ENCODE data around the gene USP17L5.

DNA sequence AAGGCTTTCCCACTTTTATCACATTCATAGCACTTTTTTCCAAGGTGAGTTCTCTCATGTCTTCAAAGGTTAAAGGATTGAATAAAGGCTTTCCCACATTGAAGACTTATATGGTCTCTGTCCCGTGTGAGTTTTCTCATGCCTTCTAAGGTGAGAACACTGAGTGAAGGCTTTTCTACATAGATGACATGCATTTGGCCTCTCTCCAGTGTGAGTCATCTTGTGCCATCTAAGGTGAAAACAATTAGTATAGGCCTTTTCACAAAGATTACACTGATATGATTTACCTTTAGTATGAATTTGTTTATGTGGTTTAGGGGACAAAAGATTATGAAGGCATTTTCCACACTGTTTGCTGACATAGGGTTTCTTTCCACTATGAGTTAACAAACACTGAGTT lies 44.9 kb downstream of the USP17L5 start:
- TF ChIP-seq CTCF (conservative IDR thresholded peaks at IDR 0.05; ENCODE audit: low read length) (no peak), EZH2phosphoT487 (IDR thresholded peaks at IDR 0.05; ENCODE audit: borderline replicate concordance) (no peak)
